Astrocyte (in vitro differentiated cells and primary cell): ENCODE data around the gene RPS6KB2. TPM values are rescaled to one million over a fixed set of nuclear protein-coding genes. Genes with fewer than 3 reads are reported as not detected.

Source experiments
- DNase-seq: peaks from one replicate; pipeline ENCODE4 v3.0.0-alpha.2; 2010; ENCODE audit warnings: low read depth
- FAIRE-seq: peaks from 2 replicates; lab custom pipeline; 2011; peaks lifted over from hg19 to GRCh38; lab: Jason Lieb, UNC
- H2AFZ ChIP-seq: 2 replicates; pipeline ENCODE4 v1.6.0; 2012; ENCODE audit warnings: low read depth, low read length, inconsistent platforms
- H3K27ac ChIP-seq: 2 replicates; pipeline ENCODE4 v1.5.1; 2011; ENCODE audit warnings: low read depth, low read length, inconsistent platforms
- H3K27me3 ChIP-seq: 2 replicates; pipeline ENCODE4 v1.6.0; 2011; ENCODE audit warnings: low read length, inconsistent platforms; ENCODE audit not compliant: insufficient read depth
- H3K36me3 ChIP-seq: 2 replicates; pipeline ENCODE4 v1.5.1; 2011; ENCODE audit warnings: low read length, inconsistent platforms; ENCODE audit not compliant: insufficient read depth
- H3K4me1 ChIP-seq: 2 replicates; pipeline ENCODE4 v1.5.1; 2011; ENCODE audit warnings: low read length, inconsistent platforms; ENCODE audit not compliant: insufficient read depth
- H3K4me2 ChIP-seq: 2 replicates; pipeline ENCODE4 v1.6.0; 2012; ENCODE audit warnings: low read length, inconsistent platforms
- H3K4me3 ChIP-seq: 2 replicates; pipeline ENCODE4 v1.5.1; 2011; ENCODE audit warnings: low read depth, mild to moderate bottlenecking, low read length, inconsistent platforms; ENCODE audit not compliant: insufficient read depth
- H3K79me2 ChIP-seq: 2 replicates; pipeline ENCODE4 v1.6.0; 2012; ENCODE audit warnings: mild to moderate bottlenecking, low read length, inconsistent platforms; ENCODE audit not compliant: insufficient read depth
- H3K9ac ChIP-seq: 2 replicates; pipeline ENCODE4 v1.6.0; 2012; ENCODE audit warnings: mild to moderate bottlenecking, low read length, inconsistent platforms
- H3K9me3 ChIP-seq: 2 replicates; pipeline ENCODE4 v1.5.1; 2012; ENCODE audit warnings: low read depth, mild to moderate bottlenecking, low read length, inconsistent platforms; ENCODE audit not compliant: insufficient read depth
- H4K20me1 ChIP-seq: 2 replicates; pipeline ENCODE4 v1.6.0; 2012; ENCODE audit warnings: low read length, inconsistent platforms; ENCODE audit not compliant: insufficient read depth
- H3K27ac Mint-ChIP-seq: one replicate; pipeline ENCODE4 v1.8.0; 2021; ENCODE audit warnings: mild to moderate bottlenecking, mixed read lengths; ENCODE audit not compliant: unreplicated experiment
- H3K27me3 Mint-ChIP-seq: one replicate; pipeline ENCODE4 v1.8.0; 2021; ENCODE audit warnings: low read depth, mixed read lengths; ENCODE audit not compliant: unreplicated experiment
- H3K36me3 Mint-ChIP-seq: one replicate; pipeline ENCODE4 v1.8.0; 2021; ENCODE audit warnings: low read depth, mixed read lengths; ENCODE audit not compliant: unreplicated experiment
- H3K4me1 Mint-ChIP-seq: one replicate; pipeline ENCODE4 v1.8.0; 2021; ENCODE audit warnings: low read depth, mixed read lengths; ENCODE audit not compliant: unreplicated experiment
- H3K4me3 Mint-ChIP-seq: one replicate; pipeline ENCODE4 v1.8.0; 2021; ENCODE audit warnings: mild to moderate bottlenecking, moderate library complexity, mixed read lengths; ENCODE audit not compliant: unreplicated experiment
- H3K9me3 Mint-ChIP-seq: one replicate; pipeline ENCODE4 v1.8.0; 2021; ENCODE audit warnings: mild to moderate bottlenecking, mixed read lengths; ENCODE audit not compliant: unreplicated experiment
- EZH2 ChIP-seq: IDR thresholded peaks from 2 replicates; pipeline ENCODE4 v1.6.1; 2012; ENCODE audit warnings: mild to moderate bottlenecking, low read length, inconsistent platforms; ENCODE audit not compliant: insufficient read depth
- total RNA-seq: library from RNA; stranded (reverse); gene quantifications from 2 replicates; pipeline ENCODE4 v1.2.1, GENCODE V29; 2021
- TF ChIP-seq, protein P1 (sequence below): IDR thresholded peaks from 2 replicates; pipeline ENCODE4 v1.5.1; 2011; ENCODE audit warnings: low read depth, mild to moderate bottlenecking, inconsistent platforms, low read length, moderate library complexity; ENCODE audit not compliant: insufficient read depth

The RPS6KB2 gene
- total RNA-seq, 1 donor from 2014 or later, result 52.9 TPM

DNA sequence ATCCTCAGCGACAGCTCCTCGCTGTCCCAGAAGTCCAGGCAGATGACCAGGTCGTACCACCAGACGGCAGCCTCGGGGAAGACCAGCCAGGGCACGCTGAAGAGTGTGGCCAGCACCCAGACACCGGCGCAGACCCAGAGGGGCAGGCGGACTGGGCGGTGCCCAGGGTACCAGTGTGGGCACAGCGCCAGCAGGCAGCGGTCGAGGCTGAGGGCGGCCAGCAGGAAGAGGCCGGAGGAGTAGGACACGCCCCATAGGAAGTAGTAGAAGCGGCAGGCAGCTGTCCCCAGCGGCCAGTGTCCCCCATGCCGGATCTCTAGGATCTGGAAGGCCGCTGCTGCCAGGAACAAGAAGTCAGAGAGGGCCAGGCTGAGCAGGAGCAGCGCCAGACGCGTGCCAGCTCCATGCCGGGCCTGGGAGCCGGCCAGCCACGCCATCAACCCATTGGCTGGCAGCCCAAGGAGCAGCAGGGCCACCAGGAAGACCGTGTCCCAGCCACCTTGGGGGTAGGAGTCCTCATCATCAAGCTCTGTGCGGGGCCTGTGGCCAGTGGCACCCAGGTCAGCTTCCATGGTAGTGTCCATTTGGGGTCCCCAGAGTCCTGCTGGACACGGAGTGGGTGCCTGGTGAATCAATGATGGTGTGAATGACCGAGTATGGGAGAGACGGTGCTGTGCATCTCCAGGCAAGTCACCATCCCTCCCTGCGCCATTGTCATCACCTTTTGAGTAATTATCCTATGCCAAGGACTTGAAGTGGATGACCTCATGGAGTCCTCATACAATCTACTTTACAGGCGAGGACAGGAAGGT lies 24.1 kb downstream of the RPS6KB2 start, which contains the start of gene GPR152:
GPR152 (minus strand) TSS at position 589 of the 812 bp plus-strand sequence; CDS start at position 584, 5 bp downstream.
- H3K79me2 ChIP-seq, result no peaks in the 10 kb centered on the region
- no peaks in the 10 kb centered on the region for H3K4me1 ChIP-seq
- Mint-ChIP-seq H3K4me1 (no peaks in the 10 kb centered on the region), H3K27ac (peak within 1 kb of the TSS; percentile 66), H3K27me3 (peaks cover 12% of the 10 kb centered on the region), H3K9me3 (no peaks in the 10 kb centered on the region), H3K36me3 (peaks cover 3% of the 10 kb centered on the region), H3K4me3 (no peak within 1 kb of the TSS)
- no peak within 1 kb of the TSS for H3K9ac ChIP-seq
- H4K20me1 ChIP-seq, result no peaks in the 10 kb centered on the region
- no peak within 1 kb of the TSS for H3K4me3 ChIP-seq
- FAIRE-seq (no peak), DNase-seq (no peak)
- H3K27ac ChIP-seq, result no peak within 1 kb of the TSS
- no peak for TF ChIP-seq EZH2
- TF ChIP-seq, protein P1, sequence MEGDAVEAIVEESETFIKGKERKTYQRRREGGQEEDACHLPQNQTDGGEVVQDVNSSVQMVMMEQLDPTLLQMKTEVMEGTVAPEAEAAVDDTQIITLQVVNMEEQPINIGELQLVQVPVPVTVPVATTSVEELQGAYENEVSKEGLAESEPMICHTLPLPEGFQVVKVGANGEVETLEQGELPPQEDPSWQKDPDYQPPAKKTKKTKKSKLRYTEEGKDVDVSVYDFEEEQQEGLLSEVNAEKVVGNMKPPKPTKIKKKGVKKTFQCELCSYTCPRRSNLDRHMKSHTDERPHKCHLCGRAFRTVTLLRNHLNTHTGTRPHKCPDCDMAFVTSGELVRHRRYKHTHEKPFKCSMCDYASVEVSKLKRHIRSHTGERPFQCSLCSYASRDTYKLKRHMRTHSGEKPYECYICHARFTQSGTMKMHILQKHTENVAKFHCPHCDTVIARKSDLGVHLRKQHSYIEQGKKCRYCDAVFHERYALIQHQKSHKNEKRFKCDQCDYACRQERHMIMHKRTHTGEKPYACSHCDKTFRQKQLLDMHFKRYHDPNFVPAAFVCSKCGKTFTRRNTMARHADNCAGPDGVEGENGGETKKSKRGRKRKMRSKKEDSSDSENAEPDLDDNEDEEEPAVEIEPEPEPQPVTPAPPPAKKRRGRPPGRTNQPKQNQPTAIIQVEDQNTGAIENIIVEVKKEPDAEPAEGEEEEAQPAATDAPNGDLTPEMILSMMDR, result no peak
- no peak within 1 kb of the TSS for H3K4me2 ChIP-seq
- no peaks in the 10 kb centered on the region for H3K9me3 ChIP-seq
- H2AFZ ChIP-seq, result peak within 1 kb of the TSS; percentile 47
- no peaks in the 10 kb centered on the region for H3K27me3 ChIP-seq
- H3K36me3 ChIP-seq, result no peaks in the 10 kb centered on the region

DNA sequence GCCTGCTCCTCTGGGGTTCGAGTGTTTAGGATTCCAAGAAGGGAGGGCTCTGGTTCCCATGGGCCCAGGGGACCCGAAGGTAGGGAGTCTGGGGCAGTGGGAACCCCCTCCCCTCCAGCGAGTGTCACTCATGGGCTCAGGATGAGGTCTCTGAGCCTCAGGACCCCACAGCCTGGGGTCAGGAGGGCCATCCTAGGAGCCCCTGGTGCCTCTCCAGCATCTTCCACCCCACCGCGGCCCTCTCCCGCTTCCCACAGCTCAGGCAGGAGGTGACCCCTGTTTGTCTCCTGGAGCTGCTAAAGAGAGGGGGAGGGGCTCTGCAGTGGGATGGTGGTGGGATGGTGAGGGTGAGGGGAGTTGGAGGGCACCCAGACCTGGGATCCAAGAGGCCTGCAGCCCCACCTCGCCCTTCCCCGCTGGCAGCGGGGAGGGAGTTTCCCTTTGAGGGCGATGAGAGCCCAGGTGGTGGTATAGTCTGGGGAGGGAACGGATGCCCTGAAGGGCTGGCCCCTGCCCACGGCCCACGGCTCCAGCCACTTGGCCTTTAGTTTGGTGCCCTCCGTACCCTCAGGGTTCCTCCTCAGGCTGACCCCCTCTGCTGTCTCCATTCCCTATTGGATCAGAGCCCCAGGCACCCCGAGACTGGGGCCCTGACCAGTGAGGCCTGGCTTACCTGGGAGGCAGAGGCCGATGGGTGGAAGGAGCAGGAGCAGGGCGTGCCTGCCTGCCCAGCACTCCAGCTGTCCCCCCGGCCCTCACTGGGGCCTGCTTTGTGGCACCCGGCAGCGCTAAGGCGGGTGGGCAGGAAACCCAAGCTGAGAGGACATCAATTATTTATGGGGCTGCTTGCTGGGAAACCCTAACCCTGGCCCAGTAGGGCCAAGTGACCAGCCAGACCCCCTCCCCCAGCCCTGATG lies 25.8 kb downstream of the RPS6KB2 start:
- FAIRE-seq (no peak), DNase-seq (no peak)
- Mint-ChIP-seq H3K4me3 (no peak overlapping the region), H3K27ac (no peak overlapping the region), H3K27me3 (peaks cover 16% of the 10 kb centered on the region), H3K4me1 (no peaks in the 10 kb centered on the region), H3K9me3 (no peaks in the 10 kb centered on the region), H3K36me3 (peaks cover 3% of the 10 kb centered on the region)
- no peaks in the 10 kb centered on the region for H4K20me1 ChIP-seq
- H3K9me3 ChIP-seq, result no peaks in the 10 kb centered on the region
- H3K4me3 ChIP-seq, result no peak overlapping the region
- H3K9ac ChIP-seq, result no peak overlapping the region
- no peaks in the 10 kb centered on the region for H3K36me3 ChIP-seq
- H2AFZ ChIP-seq, result no peak overlapping the region
- TF ChIP-seq, protein P1, result no peak
- TF ChIP-seq EZH2, result no peak
- no peak overlapping the region for H3K4me2 ChIP-seq
- no peaks in the 10 kb centered on the region for H3K79me2 ChIP-seq
- H3K27ac ChIP-seq, result no peak overlapping the region
- H3K4me1 ChIP-seq, result no peaks in the 10 kb centered on the region
- no peaks in the 10 kb centered on the region for H3K27me3 ChIP-seq
